ENCODE measurements around the gene GMCL1.
"Not testable (repeated sequence)": the region's sequence is repeated elsewhere in the genome, so short reads cannot be mapped to it uniquely, and the experiment has no call there.

The GMCL1 gene

DNA sequence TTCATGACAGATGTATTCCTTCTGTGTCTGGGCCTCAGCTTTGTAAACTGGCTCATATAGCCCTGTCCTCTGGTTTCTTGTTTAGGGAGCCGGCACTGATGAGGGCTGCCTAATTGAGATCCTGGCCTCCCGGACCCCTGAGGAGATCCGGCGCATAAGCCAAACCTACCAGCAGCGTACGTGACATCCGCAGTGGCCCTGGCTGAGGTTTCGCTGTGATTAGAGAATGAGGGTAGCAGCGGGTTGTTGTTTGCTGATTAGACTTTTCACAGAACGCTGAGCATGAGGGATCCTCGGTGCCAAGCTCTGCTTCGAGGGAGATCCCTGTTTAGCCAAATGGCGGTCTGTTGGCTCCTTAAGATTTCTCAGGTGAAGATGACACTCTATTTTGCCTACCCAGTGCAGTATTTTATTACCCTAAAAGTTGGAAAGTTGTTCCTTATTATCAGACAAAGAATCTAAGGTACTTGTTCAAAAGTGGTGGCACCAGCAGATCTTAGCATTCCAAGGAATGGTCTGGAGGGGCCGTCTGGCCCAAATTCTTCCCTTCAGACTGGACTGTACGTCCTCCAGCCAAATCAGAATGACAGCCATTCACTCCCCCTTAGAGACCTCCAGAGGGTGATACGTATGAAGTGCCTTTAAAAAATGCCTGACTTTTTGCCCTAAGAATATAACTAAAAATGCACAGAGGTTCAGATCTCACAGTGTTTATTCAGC is 21.5 kb upstream of the GMCL1 start:
- DNase-seq = no peak

DNA sequence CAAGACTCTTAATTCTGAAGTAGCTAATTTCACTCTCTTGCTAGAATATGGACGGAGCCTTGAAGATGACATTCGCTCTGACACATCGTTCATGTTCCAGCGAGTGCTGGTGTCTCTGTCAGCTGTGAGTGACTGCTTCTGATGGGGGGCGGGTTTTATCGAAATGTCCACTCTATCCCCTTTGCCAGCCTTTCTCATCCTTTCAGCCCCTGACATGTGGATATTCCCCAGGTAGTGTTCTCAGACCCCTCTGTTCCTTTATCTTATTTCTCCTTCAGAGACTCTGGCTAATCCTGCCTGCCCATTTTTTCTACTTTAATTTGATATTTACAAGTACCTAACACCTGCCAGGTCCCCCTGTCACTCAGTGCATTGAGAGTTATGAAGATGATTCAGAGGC is 18.9 kb upstream of the GMCL1 start:
- DNase-seq = no peak

DNA sequence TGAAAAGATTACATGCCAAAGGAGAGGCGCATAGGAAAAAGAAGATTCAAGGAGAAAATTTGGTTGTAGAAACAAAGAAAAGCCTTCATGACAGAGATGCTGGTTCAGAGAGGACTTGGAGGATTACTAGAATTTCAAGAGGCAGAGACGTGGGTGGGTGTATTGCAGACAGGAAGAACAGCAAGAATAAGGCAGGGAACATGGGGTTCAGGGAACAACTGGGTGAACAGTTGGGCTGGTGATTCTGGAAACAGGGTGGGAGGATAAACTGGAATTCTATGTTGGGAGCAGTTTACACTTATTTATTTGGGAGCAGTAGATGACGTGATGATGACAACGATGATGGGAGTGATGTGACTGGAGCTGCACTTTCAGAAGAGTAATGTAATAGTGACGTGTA is 18.4 kb upstream of the GMCL1 start:
- DNase-seq = no peak

DNA sequence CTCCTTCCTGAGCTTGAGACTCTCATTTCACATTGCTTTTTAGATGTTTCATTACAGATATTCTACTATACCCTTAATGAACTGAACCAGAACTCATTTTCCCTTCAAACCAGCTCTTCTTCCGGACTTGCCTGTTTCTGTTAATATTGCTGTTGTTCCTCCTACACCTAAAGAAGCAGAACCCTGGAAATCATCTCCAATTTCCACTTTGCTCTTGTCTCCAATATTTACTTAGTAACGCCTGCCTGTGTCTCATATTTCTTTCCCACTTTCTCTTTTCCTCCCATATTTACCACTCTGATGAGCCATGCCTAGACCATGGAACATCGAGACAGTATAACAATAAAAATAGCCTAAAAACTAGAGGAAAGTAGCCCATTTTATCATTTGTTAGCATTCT is 17.9 kb upstream of the GMCL1 start:
- no peak for DNase-seq

DNA sequence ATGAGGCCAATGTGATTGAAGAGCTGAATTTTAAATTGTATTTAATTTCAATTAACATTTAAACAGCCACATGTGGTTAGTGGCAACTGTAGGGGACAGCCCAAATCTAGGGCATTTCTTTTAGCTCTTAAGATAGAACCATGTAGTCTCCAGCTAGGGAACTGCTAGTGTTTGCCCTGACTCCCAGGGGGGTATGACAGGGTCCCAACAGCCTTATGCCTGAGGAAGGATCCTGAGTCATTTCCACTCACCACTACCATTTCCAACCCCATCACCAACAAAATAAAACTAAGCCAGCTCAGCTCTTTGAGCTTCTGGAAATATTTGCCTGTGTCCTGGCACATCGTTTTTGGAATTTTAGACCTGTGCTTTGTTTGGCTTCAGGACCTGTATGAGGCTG is 13.7 kb upstream of the GMCL1 start:
- no peak for DNase-seq

DNA sequence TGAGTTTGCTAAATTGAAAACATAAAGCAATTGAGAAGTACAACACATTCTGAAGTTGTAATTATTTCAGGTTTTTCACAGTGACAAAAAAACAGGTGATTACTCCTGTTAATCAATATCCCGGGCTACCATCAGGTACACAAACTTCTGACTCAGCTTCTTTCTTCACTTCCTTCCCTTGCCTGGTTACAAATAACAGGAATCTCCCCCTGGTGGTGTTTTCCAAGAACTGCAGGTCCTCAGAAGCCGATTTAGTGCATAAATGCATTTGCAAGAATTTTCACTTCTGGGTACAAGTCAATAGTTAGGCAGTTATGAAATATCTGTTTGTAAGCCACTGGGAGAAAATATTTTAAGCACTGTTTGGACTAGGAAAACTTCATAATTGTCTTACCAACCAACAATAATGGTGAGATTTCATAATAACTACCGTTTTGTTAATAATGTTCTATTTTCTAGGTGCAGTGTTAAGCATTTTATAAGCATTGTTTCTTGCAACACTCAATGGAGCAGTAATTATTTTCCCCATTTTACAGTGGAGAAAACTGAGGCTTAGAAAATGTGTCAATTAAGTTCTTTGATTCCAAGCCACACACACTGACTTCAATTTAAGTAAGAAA is 12.4 kb upstream of the GMCL1 start:
- peak; percentile 58 to 75 for DNase-seq

DNA sequence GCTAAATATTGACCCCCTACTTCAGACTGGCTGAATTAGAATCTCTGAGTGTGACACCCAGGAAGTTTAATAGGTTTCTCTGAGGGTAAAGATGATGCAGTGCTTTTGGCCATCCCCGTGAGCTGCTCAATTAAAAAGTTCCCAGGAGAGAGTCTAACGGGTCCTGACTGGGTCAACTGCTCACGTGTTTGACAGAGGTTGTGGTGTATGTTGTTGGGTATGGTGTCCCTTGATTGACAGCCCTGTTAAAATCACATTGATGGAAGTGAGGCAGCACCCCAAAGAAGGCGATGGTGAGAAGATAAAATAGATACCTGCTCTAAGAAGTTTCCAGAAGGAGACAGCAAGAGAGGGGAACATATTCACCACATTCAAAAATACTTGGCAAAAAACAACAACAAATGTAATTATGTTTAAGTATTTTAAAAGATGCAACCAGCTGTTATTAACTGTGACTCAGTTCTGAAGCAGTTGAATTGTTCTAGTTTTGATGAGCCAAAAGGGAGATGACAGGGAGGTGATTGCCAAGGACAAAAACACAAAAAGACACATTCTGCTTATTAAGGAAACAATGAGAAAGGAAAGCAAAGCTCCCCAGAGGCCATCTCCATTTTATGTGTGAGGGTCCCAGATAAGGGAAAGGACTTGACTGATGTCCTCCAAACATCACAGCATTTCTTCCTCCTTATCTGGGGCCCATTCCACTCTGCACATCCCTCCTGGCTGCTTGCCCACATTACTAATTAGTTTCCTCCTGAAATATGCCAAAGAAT is 11.5 kb upstream of the GMCL1 start:
- DNase-seq = no peak

DNA sequence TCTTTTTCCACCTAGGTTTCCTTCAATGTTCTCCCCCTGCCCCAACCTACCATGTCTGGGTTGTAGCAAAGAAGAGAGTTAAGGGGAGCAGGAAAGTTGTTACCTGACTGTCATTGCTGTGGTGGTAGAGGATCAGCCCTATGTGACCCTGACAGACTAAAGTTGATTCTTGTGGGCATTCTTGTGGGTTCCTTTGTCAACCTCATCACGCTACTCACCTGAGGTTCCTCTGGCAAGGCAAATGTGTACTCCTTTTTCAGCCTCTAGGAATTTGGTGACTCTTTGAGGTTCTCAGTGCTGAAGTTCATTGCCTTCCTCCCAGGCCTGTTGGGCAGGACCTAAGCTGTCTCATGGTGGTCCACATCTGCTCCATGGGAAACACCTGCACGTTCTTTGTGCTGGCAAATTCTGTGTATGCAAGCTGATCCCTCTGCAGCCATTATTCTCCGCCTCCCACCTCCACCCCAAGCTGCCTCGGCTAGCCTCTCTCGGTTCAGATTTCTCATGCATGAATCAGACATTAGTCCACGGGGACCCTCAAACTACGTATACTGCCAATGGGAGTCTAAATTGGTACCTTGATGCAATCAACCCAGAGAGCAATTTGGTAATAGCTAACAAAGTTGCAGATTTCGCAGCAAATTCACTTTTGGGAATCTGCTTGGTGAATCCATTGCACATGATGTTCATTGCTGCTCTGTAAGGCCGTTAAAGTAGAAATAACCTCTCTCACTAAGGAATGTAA is 1.5 kb upstream of the GMCL1 start:
- no peak for DNase-seq

DNA sequence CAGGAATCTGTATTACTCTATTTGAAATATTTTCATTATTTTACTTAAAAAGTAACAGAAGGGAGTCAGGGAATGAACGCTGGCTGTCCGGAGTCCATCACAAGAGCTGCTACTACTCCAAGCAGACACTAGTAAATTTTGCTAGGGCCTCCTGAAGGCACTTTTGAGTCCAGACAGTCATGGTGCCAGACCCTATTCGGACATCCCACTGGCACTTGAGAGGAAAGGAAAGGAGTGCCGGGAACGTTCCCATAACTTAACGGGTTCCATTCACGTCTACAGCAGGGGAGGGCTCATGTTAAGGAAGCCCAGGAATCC is 563 bp upstream of the GMCL1 start:
- DNase-seq = no peak

DNA sequence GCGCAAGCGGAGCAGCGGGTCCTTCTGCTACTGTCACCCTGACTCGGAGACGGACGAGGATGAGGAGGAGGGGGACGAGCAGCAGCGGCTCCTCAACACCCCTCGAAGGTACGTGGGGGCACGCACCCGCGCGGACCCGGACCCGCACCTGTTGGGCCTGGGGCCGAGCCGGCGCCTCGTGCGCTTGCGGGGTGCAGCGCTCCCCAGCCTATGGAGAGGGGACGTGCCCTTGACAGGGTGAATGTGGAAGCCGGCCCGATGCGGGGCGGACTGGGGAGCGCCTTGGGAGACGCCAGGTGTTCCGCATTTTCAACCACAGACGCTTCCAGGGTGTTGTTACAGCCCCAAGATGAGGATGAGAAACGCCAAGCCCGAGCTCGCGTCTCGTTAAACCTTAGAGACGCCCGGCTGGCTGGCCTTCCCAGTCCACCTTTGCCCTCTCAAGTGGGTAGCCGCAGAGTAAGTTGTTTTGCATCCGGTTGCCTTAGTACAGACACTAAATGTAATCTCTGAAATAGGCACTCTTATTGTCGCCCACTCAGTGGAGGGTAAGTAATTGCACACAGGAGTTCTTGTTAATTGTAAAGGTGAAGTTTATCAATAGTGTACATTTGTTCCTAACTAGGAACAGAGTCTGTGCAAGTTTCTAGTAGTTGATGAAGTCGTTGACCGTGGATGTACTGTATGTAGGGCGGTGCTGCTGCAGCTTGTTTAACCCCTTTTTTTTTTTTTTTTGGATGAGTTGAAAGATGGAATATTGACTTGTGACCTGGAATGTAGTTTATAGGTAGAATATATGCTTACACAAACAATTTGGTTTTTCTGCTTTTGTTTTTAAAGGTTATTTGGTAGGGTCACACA is 815 bp downstream of the GMCL1 start:
- DNase-seq = peak; percentile 17 to 33

DNA sequence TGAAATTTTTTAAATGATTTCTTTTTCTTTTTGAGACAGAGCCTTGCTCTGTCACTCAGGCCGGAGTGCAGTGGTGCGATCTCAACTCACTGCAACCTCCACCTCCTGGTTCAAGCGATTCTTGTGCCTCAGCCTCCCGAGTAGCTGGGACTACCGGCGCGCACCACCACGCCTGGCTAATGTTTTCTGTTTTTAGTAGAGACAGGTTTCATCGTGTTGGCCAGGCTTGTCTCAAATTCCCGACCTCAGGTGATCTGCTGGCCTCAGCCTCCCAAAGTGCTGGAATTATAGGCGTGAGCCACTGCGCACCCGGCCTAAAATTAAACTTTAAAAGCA is 1.4 kb downstream of the GMCL1 start:
- not testable (repeated sequence) for DNase-seq

DNA sequence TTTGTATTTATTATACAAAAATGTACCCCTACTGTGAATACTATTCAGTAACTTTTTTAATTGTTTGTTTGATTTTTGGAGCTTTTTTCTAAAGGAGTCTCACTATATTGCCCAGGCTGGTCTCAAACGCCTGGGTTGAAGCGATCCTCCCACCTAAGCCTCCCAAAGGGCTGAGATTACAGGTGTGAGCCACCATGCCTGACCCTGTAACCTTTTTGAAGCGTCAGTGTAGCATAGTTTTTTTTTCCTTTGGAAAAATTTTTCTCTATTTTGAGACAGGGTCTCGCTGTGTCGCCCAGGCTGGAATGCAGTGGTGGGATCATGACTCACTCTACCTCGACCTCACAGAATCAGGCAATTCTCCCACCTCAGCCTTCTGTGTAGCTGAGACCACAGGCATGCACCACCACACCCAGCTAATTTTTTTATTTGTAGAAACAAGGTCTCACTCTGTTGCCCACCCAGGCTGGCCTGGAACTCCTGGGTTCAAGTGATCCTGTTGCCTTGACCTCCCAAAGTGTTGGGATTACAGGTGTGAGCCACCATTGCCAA is 2.0 kb downstream of the GMCL1 start:
- no peak for DNase-seq

DNA sequence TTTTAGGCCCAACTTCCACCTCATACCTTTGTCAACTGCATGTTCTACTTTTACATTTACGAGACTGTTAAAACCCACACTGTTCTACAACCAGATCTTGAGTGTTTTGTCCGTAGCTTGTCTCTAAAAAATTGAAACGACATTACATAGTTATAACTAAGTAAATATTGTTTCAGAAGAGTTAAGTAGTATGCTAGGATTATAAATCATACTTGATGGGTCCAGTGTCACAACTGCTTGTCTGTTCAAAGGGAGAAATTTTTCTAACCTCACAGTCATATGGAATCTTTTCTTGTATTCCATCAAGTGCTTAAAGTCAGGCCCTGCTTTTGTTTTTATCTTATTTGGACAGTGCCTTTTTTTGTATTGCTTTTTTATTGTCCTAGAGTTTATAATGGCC is 4.3 kb downstream of the GMCL1 start:
- DNase-seq = no peak

DNA sequence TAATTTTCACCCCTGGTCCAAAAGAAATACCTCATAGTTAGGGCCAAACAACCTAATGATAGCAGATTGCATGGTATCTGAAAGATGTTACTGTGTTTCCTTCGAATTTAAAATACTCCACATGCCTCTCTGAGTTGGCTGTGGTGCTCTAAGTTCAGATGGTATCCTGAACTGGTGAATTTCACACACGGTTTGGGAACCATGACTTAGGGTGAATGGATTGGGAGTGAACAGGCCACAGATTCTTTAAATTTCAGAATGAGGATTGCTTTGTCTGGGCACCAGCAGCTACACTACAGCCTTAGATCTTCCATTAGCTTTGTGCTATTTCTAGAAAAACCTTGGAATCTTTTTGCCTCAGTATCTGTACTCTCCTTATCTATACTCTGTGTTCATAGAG is 6.2 kb downstream of the GMCL1 start:
- no peak for DNase-seq

DNA sequence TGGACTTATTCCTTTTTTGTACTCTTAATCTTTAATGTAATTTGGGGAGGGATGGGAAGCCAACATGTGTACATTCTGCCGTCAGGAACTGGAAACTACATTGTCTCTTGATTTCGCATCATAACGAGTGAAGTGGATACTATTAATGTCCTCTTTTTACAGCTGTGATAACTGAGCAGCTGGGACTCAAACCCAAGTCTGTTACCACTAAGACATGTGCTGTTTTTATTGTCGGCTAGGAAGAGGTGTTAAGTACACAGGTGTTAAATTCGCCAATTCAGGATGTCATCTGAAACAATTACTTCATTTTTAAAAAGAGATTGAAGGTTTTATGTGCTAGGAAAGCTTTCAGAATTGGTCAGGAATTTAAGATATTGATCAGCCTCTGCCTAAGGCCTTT is 6.9 kb downstream of the GMCL1 start:
- no peak for DNase-seq

DNA sequence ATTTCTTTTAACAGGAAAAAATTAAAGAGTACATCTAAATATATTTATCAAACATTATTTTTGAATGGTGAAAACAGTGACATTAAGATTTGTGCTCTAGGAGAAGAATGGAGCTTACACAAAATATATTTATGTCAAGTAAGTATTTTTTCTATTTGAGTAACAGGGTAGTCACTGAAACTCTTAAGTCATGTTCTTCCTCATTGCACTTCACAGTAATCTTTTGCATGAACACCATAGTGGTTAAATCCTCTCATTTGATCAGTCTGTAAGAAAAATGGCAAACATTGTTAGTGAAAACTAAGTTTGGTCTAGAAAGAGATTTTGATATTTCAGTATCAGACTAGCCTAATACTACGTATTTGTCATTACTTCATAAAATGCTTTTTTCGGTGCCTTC is 8.1 kb downstream of the GMCL1 start:
- no peak for DNase-seq

DNA sequence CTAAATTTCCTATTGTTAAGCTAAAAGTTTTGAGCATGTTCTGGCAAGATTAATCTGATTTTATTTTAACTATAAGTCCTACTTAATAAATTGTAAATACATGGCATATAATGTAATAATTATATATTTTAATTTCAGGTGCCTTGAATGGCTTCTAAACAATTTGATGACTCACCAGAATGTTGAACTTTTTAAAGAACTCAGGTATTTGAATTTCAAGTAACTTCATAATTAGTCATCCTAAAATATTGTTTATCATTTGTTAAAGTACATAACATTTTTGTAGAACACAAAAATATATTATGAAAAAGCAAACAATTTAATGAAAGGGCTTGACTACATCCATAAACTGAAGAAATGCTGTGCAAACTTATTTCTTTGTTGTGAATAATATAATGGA is 14.5 kb downstream of the GMCL1 start:
- DNase-seq = no peak

DNA sequence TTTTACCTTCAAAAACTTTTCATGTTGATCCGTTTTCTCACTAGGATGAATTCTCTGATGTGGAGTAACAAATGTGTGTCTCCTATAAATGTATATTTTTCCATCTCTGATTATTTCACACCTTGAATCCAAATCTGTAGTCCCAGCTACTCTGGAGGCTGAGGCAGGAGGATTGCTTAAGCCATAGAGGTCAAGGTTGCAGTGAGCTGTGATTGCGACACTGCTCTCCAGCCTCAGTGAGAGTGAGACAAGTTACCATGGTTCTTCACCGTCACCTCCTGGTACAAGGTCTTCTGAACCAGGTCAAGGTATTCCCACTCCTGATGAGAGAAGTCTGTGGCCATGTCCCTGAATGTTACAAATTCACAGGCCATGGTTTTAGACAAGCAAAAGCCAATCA is 15.1 kb downstream of the GMCL1 start:
- DNase-seq = no peak

DNA sequence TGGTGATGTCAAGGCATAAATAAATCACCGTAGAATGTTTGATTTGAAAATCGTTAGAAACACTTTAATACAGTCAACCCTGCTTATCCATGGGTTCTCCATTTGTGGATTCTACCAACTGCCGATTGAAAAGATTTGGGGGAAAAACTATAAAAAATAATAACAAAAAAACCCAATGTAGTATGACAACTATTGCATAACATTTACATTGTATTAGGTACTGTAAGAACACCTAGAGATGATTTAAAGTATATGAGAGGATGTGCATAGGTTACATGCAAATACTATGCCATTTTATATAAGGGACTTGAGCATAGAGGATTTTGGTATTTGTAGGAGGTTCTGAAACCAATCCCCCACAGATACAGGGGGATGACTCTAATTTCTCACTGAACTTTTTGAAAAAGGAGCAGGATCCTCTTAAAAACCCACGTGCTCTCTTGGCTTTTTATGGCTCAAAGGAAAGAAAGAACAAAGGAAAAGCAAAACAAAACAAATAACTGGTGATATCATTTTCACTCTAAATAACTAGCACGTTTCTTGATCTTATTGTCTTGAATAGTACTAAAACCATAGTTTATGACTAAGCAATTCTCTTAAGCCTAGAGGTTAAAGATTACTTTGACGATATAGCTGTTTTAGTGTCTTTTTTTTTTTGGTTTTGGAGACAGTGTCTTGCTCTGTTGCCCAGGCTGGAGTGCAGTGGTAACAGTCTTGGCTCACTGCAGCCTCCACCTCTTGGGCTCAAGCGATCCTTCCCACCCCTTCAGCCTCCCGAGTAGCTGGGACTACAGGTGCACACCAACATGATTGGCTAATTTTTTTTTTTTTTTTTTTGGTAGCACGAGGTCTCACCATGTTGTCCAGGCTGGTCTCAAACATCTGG is 17.0 kb downstream of the GMCL1 start:
- DNase-seq = no peak

DNA sequence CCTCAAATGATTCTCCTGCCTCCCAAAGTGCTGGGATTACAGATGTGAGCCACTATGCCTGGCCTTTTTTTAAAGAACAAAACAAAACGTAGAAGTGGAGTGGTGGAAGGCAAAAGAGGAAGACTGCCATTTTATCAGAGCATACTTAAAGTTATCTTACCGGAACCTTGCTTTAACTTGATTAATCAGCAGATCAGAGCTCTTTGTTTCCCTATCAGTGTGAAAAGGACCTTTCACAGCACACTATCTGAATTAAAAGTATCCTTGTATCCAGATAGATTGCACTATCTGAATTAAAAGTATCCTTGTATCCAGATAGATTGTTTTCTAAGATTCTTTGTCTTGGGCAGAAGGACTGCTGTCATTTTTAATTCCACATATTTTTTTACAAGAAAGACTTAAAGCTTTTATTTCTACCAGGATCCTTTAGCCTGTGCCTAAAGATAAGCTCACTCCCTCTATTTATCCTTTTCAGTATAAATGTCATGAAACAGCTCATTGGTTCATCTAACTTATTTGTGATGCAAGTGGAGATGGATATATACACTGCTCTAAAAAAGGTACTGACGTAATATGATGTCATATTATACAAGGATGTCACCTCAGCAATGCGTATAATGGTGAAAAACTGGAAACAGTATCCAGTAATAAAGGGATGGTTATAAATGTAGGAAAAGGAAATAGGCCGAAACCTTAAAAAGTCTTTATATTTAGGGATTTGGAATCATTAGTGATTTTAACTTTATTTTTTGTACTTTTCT is 17.8 kb downstream of the GMCL1 start:
- no peak for DNase-seq

Data from activated CD4-positive, alpha-beta T cell treated with anti-CD3 and anti-CD28 coated beads for 4 hours (primary cell).